Uterus (tissue), 2 donors: Measurements from ENCODE around the gene MYBPC2.

ENCODE experiments used
- POLR2A ChIP-seq, 2 donors: fragments of 450-650 bp; IDR thresholded peaks; one replicate each; pipeline ENCODE4 v1.6.1; 2016; ENCODE audit warnings: antibody characterized with exemption in 2 of 2, mild to moderate bottlenecking in 1 of 2, moderate library complexity in 1 of 2
- TF ChIP-seq, protein P1 (sequence below), 4 experiments: fragments of 200-600 bp in 2 of 4; fragments of 450-650 bp in 2 of 4; sonication (generic) in 2 of 4; IDR thresholded peaks; one replicate each; pipeline ENCODE4 v1.5.1; 2016 to 2019; ENCODE audit warnings: antibody characterized with exemption in 4 of 4, mild to moderate bottlenecking in 2 of 4, moderate library complexity in 1 of 4

GRCh38 chr19:50419580-50420035 is 13.1 kb upstream of the MYBPC2 start:
- no peak for TF ChIP-seq POLR2A (IDR thresholded peaks at IDR 0.05)
- TF ChIP-seq, protein P1, sequence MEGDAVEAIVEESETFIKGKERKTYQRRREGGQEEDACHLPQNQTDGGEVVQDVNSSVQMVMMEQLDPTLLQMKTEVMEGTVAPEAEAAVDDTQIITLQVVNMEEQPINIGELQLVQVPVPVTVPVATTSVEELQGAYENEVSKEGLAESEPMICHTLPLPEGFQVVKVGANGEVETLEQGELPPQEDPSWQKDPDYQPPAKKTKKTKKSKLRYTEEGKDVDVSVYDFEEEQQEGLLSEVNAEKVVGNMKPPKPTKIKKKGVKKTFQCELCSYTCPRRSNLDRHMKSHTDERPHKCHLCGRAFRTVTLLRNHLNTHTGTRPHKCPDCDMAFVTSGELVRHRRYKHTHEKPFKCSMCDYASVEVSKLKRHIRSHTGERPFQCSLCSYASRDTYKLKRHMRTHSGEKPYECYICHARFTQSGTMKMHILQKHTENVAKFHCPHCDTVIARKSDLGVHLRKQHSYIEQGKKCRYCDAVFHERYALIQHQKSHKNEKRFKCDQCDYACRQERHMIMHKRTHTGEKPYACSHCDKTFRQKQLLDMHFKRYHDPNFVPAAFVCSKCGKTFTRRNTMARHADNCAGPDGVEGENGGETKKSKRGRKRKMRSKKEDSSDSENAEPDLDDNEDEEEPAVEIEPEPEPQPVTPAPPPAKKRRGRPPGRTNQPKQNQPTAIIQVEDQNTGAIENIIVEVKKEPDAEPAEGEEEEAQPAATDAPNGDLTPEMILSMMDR (IDR thresholded peaks at IDR 0.05) = no peak
